Amygdala (tissue), 56 donors: ENCODE measurements around the gene CTU2.
A peak's percentile ranks its signal among the peaks of the same experiment; 100 is the strongest.

ENCODE experiments used
- DNase-seq, 56 donors: peaks; one replicate each; lab custom pipeline; 2025; lab: John Stamatoyannopoulos, UW

Gene CTU2

GRCh38 chr16:88695753-88696152 lies 10.6 kb upstream of the CTU2 start:
- no peak for DNase-seq

GRCh38 chr16:88696441-88696840 lies 9.9 kb upstream of the CTU2 start:
- DNase-seq, result no peak

GRCh38 chr16:88697116-88697830 lies 9.0 kb upstream of the CTU2 start:
- DNase-seq, result no peak

- no peak for DNase-seq
Observed at GRCh38 chr16:88697831-88698615, 8.3 kb upstream of the CTU2 start.

GRCh38 chr16:88698646-88699045 lies 7.7 kb upstream of the CTU2 start:
- DNase-seq, result no peak

- DNase-seq, result no peak
Observed at GRCh38 chr16:88699180-88699579, 7.1 kb upstream of the CTU2 start.

- DNase-seq, result no peak
Observed at GRCh38 chr16:88700322-88700635, 6.0 kb upstream of the CTU2 start.

GRCh38 chr16:88700636-88701482 lies 5.4 kb upstream of the CTU2 start:
- DNase-seq, result peak in 40 of 56 donors; percentile 3 to 72 (median 44)

GRCh38 chr16:88701581-88702370 lies 4.5 kb upstream of the CTU2 start:
- no peak for DNase-seq

GRCh38 chr16:88702371-88703210 lies 3.7 kb upstream of the CTU2 start:
- no peak for DNase-seq

GRCh38 chr16:88703486-88704309 lies 2.6 kb upstream of the CTU2 start:
- DNase-seq, result peak in 37 of 56 donors; percentile 12 to 67 (median 37)

GRCh38 chr16:88705076-88705684 lies 1.1 kb upstream of the CTU2 start:
- peak in 18 of 56 donors; percentile 11 to 46 (median 27) for DNase-seq

GRCh38 chr16:88705801-88706228 lies 488 bp upstream of the CTU2 start:
- peak in 2 of 56 donors; percentile 25 to 47 for DNase-seq

GRCh38 chr16:88706965-88707826 lies 893 bp downstream of the CTU2 start:
- no peak for DNase-seq

GRCh38 chr16:88710556-88710955 lies 4.3 kb downstream of the CTU2 start:
- no peak for DNase-seq

- no peak for DNase-seq
Observed at GRCh38 chr16:88711750-88712340, 5.5 kb downstream of the CTU2 start.
